CD4-positive, alpha-beta T cell treated with Interleukin-17A for 1 hour (primary cell): Measurements from ENCODE around the gene HERPUD1.
"Not testable (repeated sequence)": the region's sequence is repeated elsewhere in the genome, so short reads cannot be mapped to it uniquely, and the experiment has no call there.

Experiments
- DNase-seq: peaks from one replicate; pipeline ENCODE4 v3.0.0-alpha.2; 2020

HERPUD1 gene

DNA sequence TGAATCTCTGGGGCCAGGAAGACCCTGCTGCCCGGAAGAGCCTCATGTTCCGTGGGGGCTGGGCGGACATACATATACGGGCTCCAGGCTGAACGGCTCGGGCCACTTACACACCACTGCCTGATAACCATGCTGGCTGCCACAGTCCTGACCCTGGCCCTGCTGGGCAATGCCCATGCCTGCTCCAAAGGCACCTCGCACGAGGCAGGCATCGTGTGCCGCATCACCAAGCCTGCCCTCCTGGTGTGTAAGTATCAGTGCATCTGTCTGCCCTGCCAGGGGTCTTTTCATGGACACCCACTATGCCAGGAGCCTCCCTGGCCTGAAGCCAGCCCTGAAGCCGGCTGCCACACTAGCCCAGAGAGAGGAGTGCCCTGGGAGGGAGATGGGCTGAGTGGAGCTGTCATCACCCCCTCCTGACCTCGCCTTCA is 29.9 kb downstream of the HERPUD1 start, which contains the start of gene CETP:
Gene CETP (plus strand): TSS at position 100 of the 431 bp plus-strand sequence. CDS start 30 bp downstream, at position 130.
- DNase-seq: no peak

DNA sequence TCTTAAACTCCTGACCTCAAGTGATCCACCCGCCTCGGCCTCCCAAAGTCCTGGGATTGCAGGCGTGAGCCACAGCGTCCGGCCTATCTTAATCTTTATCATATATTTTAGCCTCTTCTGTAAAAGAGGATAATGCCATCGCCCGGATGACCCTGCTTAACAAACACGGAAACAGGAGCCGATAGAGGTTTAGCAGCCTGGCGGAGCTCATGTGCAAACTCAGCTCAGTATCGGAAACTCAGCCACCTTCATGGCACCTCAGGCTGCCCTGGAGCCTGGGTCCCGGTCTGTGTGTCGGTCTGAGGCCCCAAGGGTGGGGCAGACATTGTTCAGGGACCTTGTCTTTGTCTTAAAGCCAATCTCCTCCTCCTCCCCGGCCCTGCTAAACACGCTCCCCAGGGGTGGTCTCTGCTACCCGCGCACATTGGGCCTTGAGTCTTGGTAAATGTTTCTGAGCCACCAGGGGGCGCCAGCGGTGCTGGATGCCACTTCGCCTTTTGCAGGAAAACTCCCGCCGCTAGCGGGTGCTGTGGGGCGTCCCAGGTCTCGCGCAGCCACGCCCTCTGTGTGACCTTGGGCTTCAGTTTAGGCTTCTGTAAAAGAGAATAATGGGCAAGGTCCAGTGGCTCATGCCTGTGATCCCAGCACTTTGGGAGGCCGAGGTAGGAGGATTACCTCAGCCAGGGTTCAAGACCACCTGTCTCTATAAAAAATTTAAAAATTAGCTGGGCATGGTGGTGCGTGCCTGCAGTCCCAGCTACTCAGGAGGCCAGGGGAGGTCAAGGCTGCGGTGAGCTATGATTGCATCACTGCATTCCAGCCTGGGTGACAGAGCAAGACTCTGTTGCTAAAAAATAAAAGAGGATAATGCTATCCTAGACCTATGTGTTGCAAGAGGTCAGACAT is 32.6 kb downstream of the HERPUD1 start:
- peak; percentile 93 for DNase-seq

DNA sequence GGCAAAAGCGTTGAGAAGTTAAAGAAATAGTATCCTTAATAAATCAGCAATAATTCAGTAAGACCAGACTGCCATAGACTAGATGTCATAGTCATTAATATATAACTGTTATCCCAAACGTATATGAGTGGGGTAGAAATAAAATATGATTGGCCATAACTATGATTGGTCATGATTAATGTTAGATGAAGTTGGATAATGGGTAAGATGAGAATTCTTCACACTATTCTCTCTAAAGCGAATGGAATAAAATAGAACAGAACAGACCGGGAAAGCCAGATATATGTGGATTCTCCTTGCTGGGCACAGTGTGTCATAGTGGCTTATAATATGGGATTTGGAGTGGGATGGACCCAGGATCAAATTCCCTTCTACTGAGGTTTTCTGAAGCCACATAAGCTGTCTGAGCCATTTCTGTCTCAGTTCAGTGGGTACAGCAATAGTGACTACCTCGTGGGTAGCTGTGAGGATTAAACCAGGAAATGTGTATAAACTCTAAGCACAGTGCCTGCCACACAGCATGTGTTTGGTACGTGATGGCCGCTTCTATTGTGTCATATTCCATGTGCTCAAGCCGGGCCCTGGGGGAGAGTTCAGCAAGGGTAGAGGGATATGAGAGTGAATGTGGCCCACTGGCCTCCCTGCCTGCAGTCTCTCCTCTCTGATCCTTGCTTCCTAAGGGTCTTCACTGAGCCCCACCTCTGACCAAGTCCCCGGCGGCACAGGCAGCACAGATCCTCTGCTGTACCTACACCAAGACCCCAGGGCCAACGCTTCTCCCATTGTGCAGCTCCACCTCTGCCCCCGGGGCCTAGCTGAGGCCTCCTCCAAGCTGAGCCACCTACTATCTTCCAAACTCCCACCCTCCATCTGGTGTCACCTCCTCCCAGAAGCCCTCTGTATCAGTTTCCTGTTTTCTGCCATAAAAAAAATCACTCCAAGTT is 33.5 kb downstream of the HERPUD1 start:
- no peak for DNase-seq

DNA sequence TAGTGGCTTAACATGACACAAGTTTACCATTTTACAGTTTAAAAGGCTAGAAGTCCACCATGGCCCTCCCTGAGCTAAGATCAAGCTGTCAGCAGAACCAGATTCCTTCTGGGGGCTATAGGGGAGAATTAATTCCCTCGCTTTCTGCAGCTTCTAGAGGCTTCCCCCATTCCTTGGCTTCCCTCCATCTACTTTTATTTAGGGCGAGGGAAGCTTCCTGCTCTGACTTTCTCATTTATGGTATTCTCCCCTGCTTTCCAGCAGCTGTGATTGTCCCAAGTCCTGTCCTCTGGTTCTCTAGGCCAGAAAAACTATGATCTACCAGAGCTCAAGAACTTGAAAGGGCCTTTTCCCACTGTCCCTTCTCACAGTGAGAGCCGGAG is 34.1 kb downstream of the HERPUD1 start:
- no peak for DNase-seq

- DNase-seq: no peak
Observed at GRCh38 chr16:56967733-56968132, 35.8 kb downstream of the HERPUD1 start.

DNA sequence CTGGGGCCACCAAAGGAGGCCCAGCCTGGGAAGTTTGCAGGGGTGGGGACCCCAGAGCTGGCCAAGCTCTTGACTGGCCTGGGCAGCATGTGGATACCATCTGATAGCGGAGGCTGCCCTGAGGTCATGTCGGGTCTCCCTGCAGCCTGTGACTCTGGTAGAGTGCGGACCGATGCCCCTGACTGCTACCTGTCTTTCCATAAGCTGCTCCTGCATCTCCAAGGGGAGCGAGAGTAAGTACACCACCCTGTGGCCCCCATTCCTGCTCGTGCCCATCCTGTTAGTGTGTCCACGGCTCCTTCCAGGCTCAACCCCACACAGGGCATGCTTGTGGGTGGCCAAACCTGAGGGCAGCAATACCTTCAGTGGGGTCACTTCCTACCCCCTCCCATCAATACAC is 37.8 kb downstream of the HERPUD1 start:
- no peak for DNase-seq

GRCh38 chr16:56970934-56971767 is 39.2 kb downstream of the HERPUD1 start:
- DNase-seq: no peak

DNA sequence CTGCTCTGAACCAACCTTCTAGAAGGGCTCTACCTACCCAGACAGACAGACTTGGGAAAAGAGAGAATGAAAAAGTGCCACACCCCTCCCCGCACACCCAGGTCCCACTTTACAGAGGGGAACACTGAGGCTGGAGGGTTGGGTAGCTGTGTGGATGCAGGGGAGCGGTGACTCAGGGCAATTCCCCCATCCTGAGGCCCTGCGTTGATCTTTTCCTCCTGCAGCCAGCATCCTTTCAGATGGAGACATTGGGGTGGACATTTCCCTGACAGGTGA is 39.8 kb downstream of the HERPUD1 start:
- no peak for DNase-seq

DNA sequence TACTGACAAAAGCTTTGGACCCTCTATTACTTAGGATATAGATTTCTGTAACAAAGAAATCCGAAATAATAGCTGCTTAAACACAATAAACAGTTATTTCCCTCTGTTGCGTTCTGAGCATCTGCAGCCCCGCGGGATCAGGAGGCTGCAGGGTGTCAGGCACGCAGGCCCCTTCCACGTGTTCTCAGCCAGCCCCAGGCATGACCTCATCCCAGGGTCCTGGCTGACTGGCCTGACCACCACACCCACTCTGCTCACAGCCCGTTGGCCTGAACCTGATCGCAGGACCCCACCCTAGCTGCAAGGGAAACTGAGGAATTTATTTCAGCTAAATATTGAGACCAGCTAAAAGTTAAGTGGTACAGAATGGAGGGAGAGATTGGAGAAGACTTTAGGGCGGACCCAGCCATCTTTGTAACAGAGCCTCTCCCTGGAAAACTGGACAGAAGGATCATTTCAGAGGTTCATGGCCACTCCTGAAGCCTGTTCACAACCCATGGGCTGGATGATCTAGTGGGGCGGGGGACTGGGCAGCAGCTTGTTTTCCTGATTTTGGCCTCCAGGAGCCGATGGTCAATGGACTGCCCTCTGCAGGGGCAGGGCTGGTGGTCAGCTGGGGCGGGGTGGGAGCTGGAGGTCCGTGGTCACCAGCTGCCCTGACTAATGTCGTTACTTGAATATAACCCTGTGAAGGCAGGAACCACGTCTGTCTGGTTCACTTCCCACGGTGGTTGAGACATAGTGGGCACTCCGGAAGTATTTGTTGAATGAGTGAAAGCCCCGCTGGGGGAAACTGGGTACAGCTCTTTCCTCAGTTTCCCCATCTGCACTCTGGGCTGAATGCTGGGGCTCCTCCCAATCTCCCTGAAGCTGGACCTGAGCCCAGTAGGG is 40.7 kb downstream of the HERPUD1 start:
- DNase-seq: no peak

GRCh38 chr16:56973294-56973689 is 41.4 kb downstream of the HERPUD1 start:
- DNase-seq: no peak

DNA sequence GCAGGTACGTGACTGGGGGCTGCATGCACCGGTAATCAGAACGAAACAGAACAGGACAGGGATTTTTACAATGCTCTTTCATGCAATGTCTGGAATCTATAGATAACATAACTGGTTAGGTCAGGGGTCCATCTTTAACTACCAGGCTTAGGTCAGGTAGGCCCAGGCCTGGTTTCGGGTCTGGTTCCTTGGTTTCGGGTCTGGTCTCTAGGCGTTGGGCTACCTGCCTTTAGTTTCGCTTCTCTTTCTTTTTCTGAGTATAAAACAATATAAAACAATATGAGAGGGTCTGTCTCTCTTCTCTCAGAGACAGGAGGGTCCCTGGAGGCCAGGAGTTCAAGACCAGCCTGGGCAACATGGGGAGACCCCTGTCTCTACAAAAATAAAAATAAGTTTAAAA is 42.0 kb downstream of the HERPUD1 start:
- not testable (repeated sequence) for DNase-seq

DNA sequence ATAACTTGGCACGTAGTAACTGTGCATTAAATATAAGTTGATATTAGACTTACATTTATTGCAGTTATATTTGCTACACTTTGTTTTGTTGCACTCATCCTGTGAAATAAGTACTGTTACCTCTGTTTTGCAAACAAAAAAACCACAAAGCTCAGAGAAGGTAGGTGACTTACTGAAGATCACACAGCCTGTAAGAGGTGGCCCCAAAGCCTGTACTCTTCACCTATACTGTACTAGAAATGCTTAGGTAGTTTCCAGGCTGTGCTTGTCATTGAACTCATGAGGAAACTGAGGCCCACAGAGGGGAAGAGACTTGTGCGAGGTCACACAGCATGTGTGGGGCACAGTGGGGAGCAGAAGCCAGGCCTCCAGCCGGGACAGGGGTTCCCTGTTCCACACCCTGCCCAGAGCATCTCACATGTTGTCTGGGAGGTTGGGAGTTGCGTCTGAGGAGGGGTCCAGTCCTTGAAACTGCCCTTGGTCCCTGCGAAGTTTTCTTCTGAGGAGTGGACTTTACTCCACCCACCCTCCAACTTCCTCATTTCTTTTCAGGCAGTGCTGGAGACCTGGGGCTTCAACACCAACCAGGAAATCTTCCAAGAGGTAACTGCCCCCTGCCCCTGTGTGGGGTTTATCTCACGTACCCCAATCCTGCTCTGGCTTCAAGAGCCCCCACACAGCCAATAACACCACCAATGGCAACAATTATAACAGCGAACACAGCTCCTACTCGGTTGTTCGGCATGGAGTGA is 42.8 kb downstream of the HERPUD1 start:
- DNase-seq: no peak

GRCh38 chr16:56975714-56976113 is 43.8 kb downstream of the HERPUD1 start:
- no peak for DNase-seq

DNA sequence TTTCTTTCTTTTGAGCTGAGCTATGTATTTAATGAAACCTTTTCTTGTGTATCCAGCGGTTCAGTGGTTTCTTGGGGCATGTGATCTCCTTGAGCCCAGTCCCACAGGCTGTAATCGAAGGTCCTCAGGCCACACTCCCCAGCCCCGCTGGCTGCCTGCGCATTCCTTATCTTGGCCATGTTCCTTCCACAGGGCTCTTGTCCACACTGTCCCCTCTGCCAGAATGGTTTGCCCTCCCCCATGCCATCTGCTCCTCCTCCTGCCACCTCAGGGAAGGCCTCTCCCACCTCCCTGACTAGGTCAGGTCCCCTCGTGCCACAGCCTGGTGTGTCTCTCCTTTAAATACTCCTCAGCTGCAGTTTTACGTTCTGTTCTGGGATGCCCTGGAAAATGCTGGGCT is 45.3 kb downstream of the HERPUD1 start:
- DNase-seq: no peak

DNA sequence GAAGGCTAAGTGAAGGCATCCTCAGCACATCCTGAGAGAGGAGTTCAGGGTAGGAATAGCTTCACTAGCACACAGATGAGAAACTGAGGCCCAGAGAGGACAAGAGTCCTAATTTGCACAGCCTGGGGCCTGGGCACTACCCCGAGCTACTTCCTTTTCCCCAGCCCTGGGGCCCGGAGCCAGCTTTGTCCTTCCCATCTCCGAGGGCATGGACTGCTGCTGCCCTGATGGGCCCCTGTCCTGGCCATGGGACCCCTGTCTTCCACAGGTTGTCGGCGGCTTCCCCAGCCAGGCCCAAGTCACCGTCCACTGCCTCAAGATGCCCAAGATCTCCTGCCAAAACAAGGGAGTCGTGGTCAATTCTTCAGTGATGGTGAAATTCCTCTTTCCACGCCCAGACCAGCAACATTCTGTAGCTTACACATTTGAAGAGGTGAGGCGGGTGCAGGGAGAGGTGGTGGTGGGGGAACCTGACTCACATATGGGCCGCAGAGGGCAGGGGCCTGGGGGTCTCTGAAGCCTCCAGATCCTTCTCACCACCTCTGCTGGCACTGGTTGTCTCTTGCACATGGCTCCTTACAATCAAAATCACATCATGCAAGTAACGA is 46.0 kb downstream of the HERPUD1 start:
- no peak for DNase-seq

GRCh38 chr16:56980201-56980535 is 48.2 kb downstream of the HERPUD1 start:
- no peak for DNase-seq

DNA sequence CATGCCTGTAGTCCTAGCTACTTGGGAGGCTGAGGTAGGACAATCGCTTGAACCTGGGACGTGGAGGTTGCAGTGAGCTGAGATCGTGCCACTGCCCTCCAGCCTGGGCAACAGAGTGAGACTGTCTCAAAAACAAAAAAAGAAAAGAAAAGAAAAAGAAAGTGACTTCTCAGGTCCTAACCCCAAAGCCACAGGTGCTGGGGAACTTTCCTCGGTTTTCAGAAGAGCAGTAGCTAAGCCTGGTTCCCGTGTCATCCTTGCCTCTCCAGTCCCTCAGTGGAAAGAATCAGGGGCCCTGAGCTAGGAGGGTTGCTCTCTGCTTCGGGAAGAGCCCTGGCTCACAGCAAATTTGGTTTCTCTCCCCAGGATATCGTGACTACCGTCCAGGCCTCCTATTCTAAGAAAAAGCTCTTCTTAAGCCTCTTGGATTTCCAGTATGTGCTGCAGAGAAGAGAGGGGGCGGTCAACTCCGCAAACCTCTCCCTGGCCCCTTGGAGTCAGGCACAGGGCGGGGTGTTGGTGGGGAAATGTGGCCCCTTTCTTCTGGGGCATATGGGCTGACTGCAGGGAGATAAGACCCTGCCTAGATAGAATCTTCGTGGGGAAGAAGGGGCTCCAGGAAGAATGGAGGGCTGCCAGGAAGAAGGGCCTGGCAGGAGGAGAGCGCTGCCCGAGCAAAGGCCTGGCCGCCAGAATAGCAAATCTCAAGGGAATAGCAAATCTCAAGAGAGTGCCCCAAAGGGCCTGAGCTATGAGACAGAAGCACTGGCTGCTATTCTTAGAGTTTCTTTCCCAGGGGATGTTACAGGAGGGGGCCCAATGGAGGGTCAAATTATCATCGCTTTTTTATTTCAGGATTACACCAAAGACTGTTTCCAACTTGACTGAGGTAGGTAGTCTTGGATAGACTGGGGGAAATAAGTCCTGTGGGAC is 49.1 kb downstream of the HERPUD1 start:
- no peak for DNase-seq

GRCh38 chr16:56981729-56982271 is 49.9 kb downstream of the HERPUD1 start:
- DNase-seq: no peak

DNA sequence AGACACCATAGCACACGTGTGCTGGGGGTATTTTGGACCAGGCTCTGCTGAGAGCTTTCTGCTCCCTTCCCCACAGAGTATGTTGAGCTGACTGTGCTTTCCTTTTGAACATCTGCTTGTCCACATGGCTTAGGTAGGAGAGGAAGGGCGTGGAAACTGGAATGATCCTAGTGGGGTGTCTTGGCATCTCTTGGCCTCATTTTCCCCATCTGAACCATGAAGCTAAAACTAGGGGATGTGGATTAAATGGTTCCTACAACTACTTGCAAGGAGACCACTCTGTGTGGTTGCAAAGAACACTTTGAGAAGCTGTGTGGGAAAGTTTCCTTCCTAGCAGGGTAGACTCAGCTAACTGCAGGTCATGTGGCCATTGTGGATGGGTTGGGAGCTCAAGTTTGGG is 50.8 kb downstream of the HERPUD1 start:
- no peak for DNase-seq
